ENCODE data around the gene MBD3L1. TPM values are rescaled to one million over a fixed set of nuclear protein-coding genes. Genes with fewer than 3 reads are reported as not detected.

The MBD3L1 gene
- total and polyA plus RNA-seq, 2 of the 4 experiments (the other 2 are of a cell fraction), result not detected

DNA sequence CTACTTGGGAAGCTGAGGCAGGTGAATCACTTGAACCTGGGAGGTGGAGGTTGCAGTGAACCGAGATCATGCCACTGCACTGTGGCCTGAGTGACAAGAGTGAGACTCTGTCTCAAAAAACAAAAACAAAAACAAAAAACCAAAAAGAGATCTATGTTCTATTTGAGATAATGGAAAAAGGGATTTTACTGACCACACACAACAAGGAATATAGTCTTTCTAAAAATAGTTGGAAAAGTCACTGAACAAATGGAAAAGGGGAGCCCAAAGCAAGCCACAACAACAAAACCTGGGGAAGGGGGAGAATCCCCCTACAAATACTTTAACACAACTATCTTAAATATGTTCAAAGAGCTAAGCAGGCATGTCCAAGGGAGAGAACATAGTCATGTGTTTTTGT, 37.4 kb upstream of the MBD3L1 start (continued):
- TF ChIP-seq, protein P1, sequence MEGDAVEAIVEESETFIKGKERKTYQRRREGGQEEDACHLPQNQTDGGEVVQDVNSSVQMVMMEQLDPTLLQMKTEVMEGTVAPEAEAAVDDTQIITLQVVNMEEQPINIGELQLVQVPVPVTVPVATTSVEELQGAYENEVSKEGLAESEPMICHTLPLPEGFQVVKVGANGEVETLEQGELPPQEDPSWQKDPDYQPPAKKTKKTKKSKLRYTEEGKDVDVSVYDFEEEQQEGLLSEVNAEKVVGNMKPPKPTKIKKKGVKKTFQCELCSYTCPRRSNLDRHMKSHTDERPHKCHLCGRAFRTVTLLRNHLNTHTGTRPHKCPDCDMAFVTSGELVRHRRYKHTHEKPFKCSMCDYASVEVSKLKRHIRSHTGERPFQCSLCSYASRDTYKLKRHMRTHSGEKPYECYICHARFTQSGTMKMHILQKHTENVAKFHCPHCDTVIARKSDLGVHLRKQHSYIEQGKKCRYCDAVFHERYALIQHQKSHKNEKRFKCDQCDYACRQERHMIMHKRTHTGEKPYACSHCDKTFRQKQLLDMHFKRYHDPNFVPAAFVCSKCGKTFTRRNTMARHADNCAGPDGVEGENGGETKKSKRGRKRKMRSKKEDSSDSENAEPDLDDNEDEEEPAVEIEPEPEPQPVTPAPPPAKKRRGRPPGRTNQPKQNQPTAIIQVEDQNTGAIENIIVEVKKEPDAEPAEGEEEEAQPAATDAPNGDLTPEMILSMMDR (conservative IDR thresholded peaks at IDR 0.05; ENCODE audit: low read depth, low read length), result no peak
- no peak for TF ChIP-seq NFE2L2 (IDR thresholded peaks at IDR 0.05; ENCODE audit: low read depth, low read length)
- TF ChIP-seq POLR2A (IDR thresholded peaks at IDR 0.05; ENCODE audit: low read depth, low read length), result no peak
- no peak for TF ChIP-seq MAZ (IDR thresholded peaks at IDR 0.05; ENCODE audit: borderline replicate concordance, low read depth, low read length)
- no peak for TF ChIP-seq CHD1 (IDR thresholded peaks at IDR 0.05; ENCODE audit: low read depth, low read length)

DNA sequence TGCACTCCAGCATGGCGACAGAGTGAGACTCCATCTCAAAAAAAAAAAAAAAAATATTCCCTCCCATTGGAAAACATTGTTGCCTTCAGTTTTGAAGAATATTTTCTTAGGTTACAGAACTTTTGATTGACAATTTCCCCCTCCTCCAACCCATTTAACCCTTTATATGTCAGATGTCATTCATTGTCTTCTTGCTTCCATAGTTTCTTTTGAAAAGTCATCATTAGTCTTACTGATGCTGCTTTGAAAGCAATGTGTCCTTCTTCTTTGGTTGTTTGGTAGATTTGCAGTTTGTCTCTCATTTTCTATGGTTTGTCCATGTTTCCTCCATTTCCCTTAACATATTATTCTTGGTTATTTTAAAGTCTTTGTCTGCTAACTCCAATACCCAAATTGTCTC, 25.5 kb upstream of the MBD3L1 start:
- Histone ChIP-seq H3K56ac (ENCODE audit: extremely low read depth, insufficient read depth, low read length) (no peak overlapping the region), H2BK5ac (ENCODE audit: low read depth, low read length, poor library complexity, severe bottlenecking) (no peak overlapping the region), H3K18ac (ENCODE audit: low read depth, low read length) (no peak overlapping the region), H3K9me3 (ENCODE audit: control insufficient read depth, insufficient read depth, low read length) (peaks cover 53% of the 10 kb centered on the region), H2BK20ac (ENCODE audit: low read depth, low read length) (no peak overlapping the region), H4K91ac (ENCODE audit: insufficient read depth, low read depth, low read length) (no peak overlapping the region), H3K4me1 (ENCODE audit: control insufficient read depth, insufficient read depth, low read length) (no peaks in the 10 kb centered on the region), H2AK9ac (replicated peaks; ENCODE audit: low read depth, low read length, poor library complexity) (no peak overlapping the region), H2BK15ac (ENCODE audit: low read depth, low read length) (no peak overlapping the region), H4K8ac (ENCODE audit: low read depth in 2 of 2, low read length in 2 of 2) (no peak overlapping the region), H3K9me1 (ENCODE audit: insufficient read depth, low read length) (no peaks in the 10 kb centered on the region), H3K4me2 (ENCODE audit: low read depth, low read length) (no peak overlapping the region), H3K23ac (ENCODE audit: low read depth, low read length) (no peak overlapping the region), H3K36me3 (ENCODE audit: control insufficient read depth, insufficient read depth, low read length) (peaks cover 32% of the 10 kb centered on the region), H3K27ac (ENCODE audit: insufficient read depth, low read length) (no peak overlapping the region), H4K20me1 (ENCODE audit: insufficient read depth, low read length) (no peaks in the 10 kb centered on the region), H2BK120ac (ENCODE audit: low read depth, low read length) (no peak overlapping the region), H3K4ac (ENCODE audit: low read depth, low read length) (no peak overlapping the region), H2AK5ac (ENCODE audit: low read depth, low read length) (no peak overlapping the region), H3K14ac (replicated peaks; ENCODE audit: low read depth, low read length) (no peak overlapping the region), H3K27me3 (ENCODE audit: control insufficient read depth, insufficient read depth, low read length) (no peaks in the 10 kb centered on the region), H3K9ac (ENCODE audit: low read depth, low read length) (no peak overlapping the region), H3K79me1 (ENCODE audit: low read depth in 1 of 2, low read length in 2 of 2) (no peaks in the 10 kb centered on the region), H4K5ac (ENCODE audit: low read depth, low read length) (no peak overlapping the region), H2AFZ (replicated peaks; ENCODE audit: low read length, poor library complexity) (no peak overlapping the region), H3K4me3 (ENCODE audit: insufficient read depth, low read depth, low read length) (no peak overlapping the region)
- in situ Hi-C loops (cut with MboI; ENCODE audit: low sequenced_read_pairs) (no loop called here), intact Hi-C loops (cut with micrococcal nuclease) (no loop called here), dilution Hi-C loops (cut with HindIII; ENCODE audit: low sequenced_read_pairs, unreplicated experiment) (no loop called here)
- WGBS, 2 experiments (ENCODE audit: extremely low coverage in 2 of 2, insufficient read length in 1 of 2), result no CpG with 5 or more reads among the region's 1 CpG
- ATAC-seq (ENCODE audit: low read depth) (no peak), DNase-seq (no peak)
- ChIA-PET POLR2A (ENCODE audit: unreplicated experiment) (no interaction called here), CTCF (no interaction called here)
- BruUV-seq (replicated peaks), result no TSS peak
- TF ChIP-seq MAFK (IDR thresholded peaks at IDR 0.05; ENCODE audit: low read depth, low read length) (no peak), SMC3 (IDR thresholded peaks at IDR 0.05; ENCODE audit: low read depth, low read length) (no peak), MXI1 (IDR thresholded peaks at IDR 0.05; ENCODE audit: borderline replicate concordance, low read depth, low read length) (no peak), NFE2L2 (IDR thresholded peaks at IDR 0.05; ENCODE audit: low read depth, low read length) (no peak), RAD21 (IDR thresholded peaks at IDR 0.05; ENCODE audit: low read length) (no peak), CEBPB (IDR thresholded peaks at IDR 0.05; ENCODE audit: low read depth, low read length) (no peak), RFX5 (IDR thresholded peaks at IDR 0.05; ENCODE audit: low read depth, low read length) (no peak), MAZ (IDR thresholded peaks at IDR 0.05; ENCODE audit: borderline replicate concordance, low read depth, low read length) (no peak), BHLHE40 (IDR thresholded peaks at IDR 0.05; ENCODE audit: low read depth, low read length) (no peak), CHD1 (IDR thresholded peaks at IDR 0.05; ENCODE audit: low read depth, low read length) (no peak)
- TF ChIP-seq, protein P2, sequence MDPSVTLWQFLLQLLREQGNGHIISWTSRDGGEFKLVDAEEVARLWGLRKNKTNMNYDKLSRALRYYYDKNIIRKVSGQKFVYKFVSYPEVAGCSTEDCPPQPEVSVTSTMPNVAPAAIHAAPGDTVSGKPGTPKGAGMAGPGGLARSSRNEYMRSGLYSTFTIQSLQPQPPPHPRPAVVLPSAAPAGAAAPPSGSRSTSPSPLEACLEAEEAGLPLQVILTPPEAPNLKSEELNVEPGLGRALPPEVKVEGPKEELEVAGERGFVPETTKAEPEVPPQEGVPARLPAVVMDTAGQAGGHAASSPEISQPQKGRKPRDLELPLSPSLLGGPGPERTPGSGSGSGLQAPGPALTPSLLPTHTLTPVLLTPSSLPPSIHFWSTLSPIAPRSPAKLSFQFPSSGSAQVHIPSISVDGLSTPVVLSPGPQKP (IDR thresholded peaks at IDR 0.05; ENCODE audit: borderline replicate concordance, low read depth, low read length), result no peak
- TF ChIP-seq, protein P1 (conservative IDR thresholded peaks at IDR 0.05; ENCODE audit: low read depth, low read length), result no peak
